Testis (tissue), 3 donors: ENCODE results near the gene ZNF217. TPM values are rescaled to one million over a fixed set of nuclear protein-coding genes. Genes with fewer than 3 reads are reported as not detected.
"Not testable (repeated sequence)": the region's sequence is repeated elsewhere in the genome, so short reads cannot be mapped to it uniquely, and the experiment has no call there.

Source experiments
- DNase-seq: peaks from one replicate; pipeline ENCODE4 v3.0.0-alpha.2; 2019
- H3K27ac ChIP-seq, 2 donors: fragments of 200-600 bp; sonication (generic); one replicate each; pipeline ENCODE4 v1.5.1; 2019
- H3K27me3 ChIP-seq: fragments of 200-600 bp; sonication (generic); one replicate; pipeline ENCODE4 v1.5.1; 2019
- H3K36me3 ChIP-seq: fragments of 200-600 bp; sonication (generic); one replicate; pipeline ENCODE4 v1.5.1; 2017; ENCODE audit warnings: low read depth; ENCODE audit errors: missing control alignments
- H3K4me1 ChIP-seq: fragments of 200-600 bp; sonication (generic); one replicate; pipeline ENCODE4 v1.5.1; 2019
- H3K4me3 ChIP-seq, 2 donors: fragments of 200-600 bp; sonication (generic); one replicate each; pipeline ENCODE4 v1.5.1; 2017 to 2019
- H3K9me3 ChIP-seq: fragments of 200-600 bp; sonication (generic); one replicate; pipeline ENCODE4 v1.5.1; 2017
- POLR2A ChIP-seq: fragments of 450-650 bp; IDR thresholded peaks from one replicate; pipeline ENCODE4 v1.6.1; 2017; ENCODE audit warnings: antibody characterized with exemption, mild to moderate bottlenecking, moderate library complexity
- WGBS, 2 donors: methylation state at CpG; one replicate each; pipeline ENCODE4 v1.1.5; 2018; 5-methylcytosine and 5-hydroxymethylcytosine counted together
- intact Hi-C: fragments of 100-400 bp; cut with DNase I; formaldehyde crosslinking; loops from one replicate; pipeline ENCODE4 v1.15.1; 2023; ENCODE audit warnings: low total_unique reads
- polyA plus RNA-seq: library from polyadenylated mRNA; stranded (reverse); fragments of 350-450 nt; fragmentation: Illumina TruSeq; extraction: RNeasy Lipid Tissue Mini Kit (QIAGEN cat#74804); gene quantifications from one replicate; pipeline ENCODE4 v1.2.3, GENCODE V29; 2014; ENCODE audit warnings: low read depth, low replicate concordance; ENCODE audit not compliant: insufficient read depth
- total RNA-seq, 2 donors: library from RNA; depleted of rRNA; stranded (reverse); fragments of >200 nt; gene quantifications; one replicate each; pipeline ENCODE4 v1.2.3, GENCODE V29; 2016
- TF ChIP-seq, protein P1 (sequence below), 3 experiments: fragments of 450-650 bp in 2 of 3; fragments of 200-600 bp in 1 of 3; sonication (generic) in 1 of 3; IDR thresholded peaks; one replicate each; pipeline ENCODE4 v1.5.1; 2016 to 2019; ENCODE audit warnings: antibody characterized with exemption in 3 of 3, mild to moderate bottlenecking in 2 of 3, moderate library complexity in 1 of 3

ZNF217 gene
- total and polyA plus RNA-seq, 3 donors from 2014 or later = 47.3 to 61.2 (median 48.6) TPM

DNA sequence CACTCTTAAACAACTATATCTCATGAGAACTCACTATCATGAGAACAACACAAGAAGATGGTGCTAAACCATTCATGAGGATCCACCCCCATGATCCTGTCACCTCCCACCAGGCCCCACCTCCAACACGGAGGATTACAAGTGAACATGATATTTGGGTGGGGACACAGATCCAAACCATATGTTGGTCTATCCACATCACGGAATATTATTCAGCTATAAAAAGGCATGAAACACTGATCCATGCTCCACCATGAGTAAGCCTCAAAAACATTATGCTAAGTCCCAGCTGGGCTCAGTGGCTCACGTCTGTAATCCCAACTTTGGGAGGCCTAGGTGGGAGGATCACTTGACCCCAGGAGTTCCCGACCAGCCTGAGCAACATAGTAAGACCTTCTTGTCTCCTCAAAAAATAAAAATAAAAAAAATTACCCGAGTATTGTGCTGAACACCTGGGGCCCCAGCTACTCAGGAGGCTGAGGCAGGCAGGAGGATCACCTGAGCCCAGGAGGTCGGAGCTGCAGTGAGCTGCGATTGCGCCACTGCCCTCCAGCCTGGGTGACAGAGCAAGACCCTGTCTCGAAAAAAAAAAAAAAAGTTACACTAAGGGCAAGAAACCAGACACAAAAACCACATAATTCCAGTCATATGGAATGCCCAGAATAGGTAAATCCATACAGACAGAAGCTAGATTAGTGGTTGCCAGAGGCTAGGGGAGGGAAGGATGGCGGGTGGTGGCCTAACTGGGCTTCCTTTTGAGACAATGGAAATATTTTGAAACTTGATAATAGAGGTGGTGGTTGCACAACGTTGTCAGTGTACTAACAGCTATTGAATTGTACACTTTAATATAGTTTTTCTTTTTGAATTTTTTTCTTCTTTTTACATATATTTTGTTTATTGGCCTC, 43.1 kb downstream of the ZNF217 start:
- 82 to 84% methylated on average over 11 of the region's 11 CpGs for WGBS, 2 donors
- Histone ChIP-seq H3K36me3 (no peaks in the 10 kb centered on the region), H3K27me3 (no peaks in the 10 kb centered on the region), H3K27ac (no peak overlapping the region), H3K9me3 (no peaks in the 10 kb centered on the region), H3K4me1 (peaks cover 9% of the 10 kb centered on the region), H3K4me3 (no peak overlapping the region)
- intact Hi-C loops = no loop called here
- DNase-seq = no peak
- TF ChIP-seq POLR2A = no peak
- TF ChIP-seq, protein P1, sequence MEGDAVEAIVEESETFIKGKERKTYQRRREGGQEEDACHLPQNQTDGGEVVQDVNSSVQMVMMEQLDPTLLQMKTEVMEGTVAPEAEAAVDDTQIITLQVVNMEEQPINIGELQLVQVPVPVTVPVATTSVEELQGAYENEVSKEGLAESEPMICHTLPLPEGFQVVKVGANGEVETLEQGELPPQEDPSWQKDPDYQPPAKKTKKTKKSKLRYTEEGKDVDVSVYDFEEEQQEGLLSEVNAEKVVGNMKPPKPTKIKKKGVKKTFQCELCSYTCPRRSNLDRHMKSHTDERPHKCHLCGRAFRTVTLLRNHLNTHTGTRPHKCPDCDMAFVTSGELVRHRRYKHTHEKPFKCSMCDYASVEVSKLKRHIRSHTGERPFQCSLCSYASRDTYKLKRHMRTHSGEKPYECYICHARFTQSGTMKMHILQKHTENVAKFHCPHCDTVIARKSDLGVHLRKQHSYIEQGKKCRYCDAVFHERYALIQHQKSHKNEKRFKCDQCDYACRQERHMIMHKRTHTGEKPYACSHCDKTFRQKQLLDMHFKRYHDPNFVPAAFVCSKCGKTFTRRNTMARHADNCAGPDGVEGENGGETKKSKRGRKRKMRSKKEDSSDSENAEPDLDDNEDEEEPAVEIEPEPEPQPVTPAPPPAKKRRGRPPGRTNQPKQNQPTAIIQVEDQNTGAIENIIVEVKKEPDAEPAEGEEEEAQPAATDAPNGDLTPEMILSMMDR (IDR thresholded peaks at IDR 0.05) = no peak

- Histone ChIP-seq H3K27ac (no peak overlapping the region), H3K4me1 (peaks cover 4% of the 10 kb centered on the region), H3K9me3 (no peaks in the 10 kb centered on the region), H3K36me3 (no peaks in the 10 kb centered on the region), H3K4me3 (no peak overlapping the region), H3K27me3 (no peaks in the 10 kb centered on the region)
- intact Hi-C loops = loop anchor here (5.0 kb wide), 1 partner anchor 1235 kb away; no protein-coding TSS in a partner anchor
- 32 to 38% methylated on average over 7 of the region's 7 CpGs for WGBS, 2 donors
- peak; percentile 47 for DNase-seq
- TF ChIP-seq, protein P1 (IDR thresholded peaks at IDR 0.05) = peak; percentile 71 to 88 (median 75)
- no peak for TF ChIP-seq POLR2A
Observed at GRCh38 chr20:53547664-53548239, 45.9 kb downstream of the ZNF217 start.

- Histone ChIP-seq H3K9me3 (no peaks in the 10 kb centered on the region), H3K4me3 (no peak overlapping the region), H3K27ac (no peak overlapping the region), H3K36me3 (no peaks in the 10 kb centered on the region), H3K27me3 (no peaks in the 10 kb centered on the region), H3K4me1 (peaks cover 3% of the 10 kb centered on the region)
- no peak for DNase-seq
- intact Hi-C loops = no loop called here
- TF ChIP-seq, protein P1 (IDR thresholded peaks at IDR 0.05) = no peak
- TF ChIP-seq POLR2A = no peak
- 30 to 39% methylated on average over 3 to 4 of the region's 4 CpGs for WGBS, 2 donors
Observed at GRCh38 chr20:53539516-53539915, 54.1 kb downstream of the ZNF217 start.

GRCh38 chr20:53536382-53536781, 57.3 kb downstream of the ZNF217 start:
- H3K36me3 ChIP-seq, H3K9me3 ChIP-seq, H3K4me3 ChIP-seq, H3K27ac ChIP-seq, H3K27me3 ChIP-seq, H3K4me1 ChIP-seq, DNase-seq, intact Hi-C loops: not testable (repeated sequence)
- 77 to 91% methylated on average over 3 of the region's 3 CpGs for WGBS, 2 donors

GRCh38 chr20:53535878-53536277, 57.8 kb downstream of the ZNF217 start:
- H3K4me1 ChIP-seq = peaks cover 3% of the 10 kb centered on the region
- H3K4me3 ChIP-seq = no peak overlapping the region
- H3K27me3 ChIP-seq = no peaks in the 10 kb centered on the region
- WGBS, 2 donors = 84 to 87% methylated on average over 4 of the region's 4 CpGs
- no peak for DNase-seq
- H3K36me3 ChIP-seq = no peaks in the 10 kb centered on the region
- no peaks in the 10 kb centered on the region for H3K9me3 ChIP-seq
- no peak overlapping the region for H3K27ac ChIP-seq
- intact Hi-C loops = no loop called here
- TF ChIP-seq POLR2A = no peak
- TF ChIP-seq, protein P1 (IDR thresholded peaks at IDR 0.05) = no peak
